B cell (primary cell): ENCODE results near the gene MDC1. TPM values are rescaled to one million over a fixed set of nuclear protein-coding genes. Genes with fewer than 3 reads are reported as not detected.
A peak's percentile ranks its signal among the peaks of the same experiment; 100 is the strongest.

ENCODE experiments used
- ATAC-seq: fragments of 200-7000 bp; cut with Tn5 transposase; one replicate; pipeline ENCODE4 v1.10.0; 2021; ENCODE audit warnings: low read depth, mild to moderate bottlenecking, moderate number of reproducible peaks, moderate library complexity
- CTCF ChIA-PET: fragments of 350-600 bp; sonication (Branson Sonifier 250); formaldehyde crosslinking; loops from one replicate; lab custom pipeline; 2021; ENCODE audit warnings: antibody characterized with exemption, inconsistent platforms; lab: Charles Lee
- POLR2A ChIA-PET: fragments of 350-600 bp; sonication (Branson Sonifier 250); formaldehyde crosslinking; loops from one replicate; lab custom pipeline; 2021; ENCODE audit warnings: antibody characterized with exemption; lab: Charles Lee
- DNase-seq: peaks from one replicate; pipeline ENCODE4 v3.0.0; 2013
- H2AFZ ChIP-seq: 2 replicates; pipeline ENCODE4 v1.6.1; 2012; ENCODE audit warnings: mild to moderate bottlenecking, low read depth, low read length; ENCODE audit not compliant: insufficient read depth, poor library complexity, severe bottlenecking
- H3K27ac ChIP-seq, 2 donors: 1 replicate in 1 of 2; 2 replicates in 1 of 2; pipeline ENCODE4 v1.5.1; 2012 to 2013; ENCODE audit warnings: low read length in 2 of 2, mild to moderate bottlenecking in 2 of 2, moderate library complexity in 1 of 2
- H3K27me3 ChIP-seq, 4 experiments: fragments of 200-600 bp in 1 of 4; sonication (generic) in 1 of 4; replicated peaks in 1 of 4; 1 replicate in 2 of 4; 2 replicates in 2 of 4; pipeline versions ENCODE4 v1.6.1 to v1.7.0; 2013 to 2016; ENCODE audit warnings: low read length in 3 of 4, mild to moderate bottlenecking in 2 of 4, mixed read lengths in 1 of 4, moderate library complexity in 1 of 4; ENCODE audit not compliant: insufficient read depth in 4 of 4, control insufficient read depth in 3 of 4; ENCODE audit errors: control extremely low read depth in 1 of 4
- H3K36me3 ChIP-seq, 2 experiments: replicated peaks in 1 of 2; 1 replicate in 1 of 2; 2 replicates in 1 of 2; pipeline versions ENCODE4 v1.6.1 to v1.7.1; 2013; ENCODE audit warnings: low read length in 1 of 2; ENCODE audit not compliant: insufficient read depth in 2 of 2, control insufficient read depth in 1 of 2; ENCODE audit errors: control extremely low read depth in 1 of 2, extremely low read depth in 1 of 2
- H3K4me1 ChIP-seq, 2 donors: fragments of 200-600 bp in 1 of 2; sonication (generic) in 1 of 2; 1 replicate in 1 of 2; 2 replicates in 1 of 2; pipeline versions ENCODE4 v1.5.1 to v1.6.1; 2013 to 2017; ENCODE audit warnings: low read length in 2 of 2; ENCODE audit not compliant: control insufficient read depth in 2 of 2, insufficient read depth in 2 of 2
- H3K4me2 ChIP-seq: replicated peaks from 2 replicates; pipeline ENCODE3; 2012; ENCODE audit warnings: mild to moderate bottlenecking, low read depth, low read length; ENCODE audit not compliant: poor library complexity, severe bottlenecking
- H3K4me3 ChIP-seq, 5 experiments: fragments of 200-600 bp in 1 of 5; sonication (generic) in 1 of 5; 1 replicate in 3 of 5; 2 replicates in 2 of 5; pipeline versions ENCODE4 v1.5.1 to v1.7.0; 2011 to 2016; ENCODE audit warnings: low read length in 4 of 5, mild to moderate bottlenecking in 4 of 5, low read depth in 2 of 5, control low read depth in 1 of 5, moderate library complexity in 1 of 5; ENCODE audit not compliant: insufficient read depth in 1 of 5; ENCODE audit errors: control extremely low read depth in 1 of 5, extremely low read depth in 1 of 5
- H3K79me2 ChIP-seq: fragments of 200-600 bp; sonication (generic); one replicate; pipeline ENCODE4 v1.6.0; 2016; ENCODE audit warnings: low read length; ENCODE audit not compliant: control insufficient read depth, insufficient read depth
- H3K9ac ChIP-seq: fragments of 200-600 bp; sonication (generic); 2 replicates; pipeline ENCODE4 v1.6.1; 2017; ENCODE audit warnings: mild to moderate bottlenecking, low read length, moderate library complexity
- H3K9me3 ChIP-seq, 3 donors: one replicate each; pipeline versions ENCODE4 v1.6.1 to v1.7.1; 2013; ENCODE audit warnings: low read length in 2 of 3; ENCODE audit not compliant: control insufficient read depth in 2 of 3, insufficient read depth in 1 of 3; ENCODE audit errors: control extremely low read depth in 1 of 3
- H4K20me1 ChIP-seq: 2 replicates; pipeline ENCODE4 v1.6.0; 2012; ENCODE audit warnings: mild to moderate bottlenecking, low read length; ENCODE audit not compliant: insufficient read depth, control insufficient read depth, poor library complexity, severe bottlenecking
- H3K27ac Mint-ChIP-seq: one replicate; pipeline ENCODE4 v1.8.0; 2021; ENCODE audit warnings: mixed read lengths
- H3K27me3 Mint-ChIP-seq: one replicate; pipeline ENCODE4 v1.8.0; 2021; ENCODE audit warnings: mixed read lengths
- H3K4me1 Mint-ChIP-seq: one replicate; pipeline ENCODE4 v1.8.0; 2021; ENCODE audit warnings: mixed read lengths
- H3K4me3 Mint-ChIP-seq: one replicate; pipeline ENCODE4 v1.8.0; 2021; ENCODE audit warnings: mixed read lengths
- H3K9me3 Mint-ChIP-seq: one replicate; pipeline ENCODE4 v1.8.0; 2022; ENCODE audit warnings: mixed read lengths; ENCODE audit not compliant: insufficient read depth
- CTCF ChIP-seq: fragments of 200-600 bp; IDR thresholded peaks from one replicate; pipeline ENCODE4 v1.8.0; 2022; ENCODE audit warnings: antibody characterized with exemption, mild to moderate bottlenecking
- EZH2 ChIP-seq: IDR thresholded peaks from 2 replicates; pipeline ENCODE4 v1.6.1; 2012; ENCODE audit warnings: borderline replicate concordance, low read depth, mild to moderate bottlenecking, moderate library complexity, low read length; ENCODE audit not compliant: insufficient read depth, poor library complexity, severe bottlenecking
- WGBS: methylation state at CpG from one replicate; pipeline ENCODE4 v1.1.5; 2013; ENCODE audit warnings: missing lambda C conversion rate; ENCODE audit not compliant: insufficient coverage; 5-methylcytosine and 5-hydroxymethylcytosine counted together
- intact Hi-C: fragments of 100-400 bp; cut with micrococcal nuclease; formaldehyde crosslinking; loops from one replicate; pipeline ENCODE4 v1.10.0; 2022
- polyA plus RNA-seq: library from polyadenylated mRNA; depleted of rRNA; stranded (reverse); fragments of >200 nt; gene quantifications from 2 replicates; pipeline ENCODE4 v1.2.3, GENCODE V29; 2012
- total RNA-seq, 2 donors: library from RNA; stranded (reverse); fragments of 120-200 nt in 1 of 2; gene quantifications; 1 replicate in 1 of 2; 2 replicates in 1 of 2; pipeline versions ENCODE4 v1.2.3 to v1.2.4, GENCODE V29; 2013 to 2022

MDC1 gene
- total and polyA plus RNA-seq, 2 donors (not counting 1 experiment from before 2014, with no cell fraction given) = 24.9 to 87.4 TPM

GRCh38 chr6:30742316-30743098, 25.4 kb upstream of the MDC1 start, which contains the start of gene FLOT1:
Gene FLOT1, minus strand, starts transcription at chr6:30742687. Its CDS starts 498 bp downstream, at chr6:30742189.
- H3K9me3 Mint-ChIP-seq = no peaks in the 10 kb centered on the region
- peaks cover 18 to 35% of the 10 kb centered on the region in 2 donors for H3K4me1 ChIP-seq
- peak within 1 kb of the TSS; percentile 77 for H3K27ac Mint-ChIP-seq
- ATAC-seq (peak; percentile 90), DNase-seq (peak; percentile 85)
- H3K4me3 Mint-ChIP-seq = peak within 1 kb of the TSS; percentile 87
- H3K27me3 ChIP-seq = no peaks in the 10 kb centered on the region
- peak within 1 kb of the TSS; percentile 56 to 82 (median 63) for H3K4me3 ChIP-seq
- H3K9ac ChIP-seq = peak within 1 kb of the TSS; percentile 70
- under 1% methylated on average over 66 of the region's 66 CpGs for WGBS
- peak within 1 kb of the TSS; percentile 80 for H2AFZ ChIP-seq
- H4K20me1 ChIP-seq = no peaks in the 10 kb centered on the region
- peak within 1 kb of the TSS in 1 of 2 donors; percentile 61 for H3K27ac ChIP-seq
- no peak for TF ChIP-seq EZH2
- TF ChIP-seq CTCF = no peak
- POLR2A ChIA-PET = interaction anchor here (0.9 to 1.2 kb wide), 2 partner anchors 21 to 246 kb away, joined by 3 read pairs; no protein-coding TSS in a partner anchor
- CTCF ChIA-PET = interaction anchor here (0.7 to 4.4 kb wide), 9 partner anchors 9 to 275 kb away, joined by 3 to 23 read pairs (median 4); no protein-coding TSS in a partner anchor
- peaks cover 46% of the 10 kb centered on the region for H3K4me1 Mint-ChIP-seq
- no peaks in the 10 kb centered on the region for H3K27me3 Mint-ChIP-seq
- no peaks in the 10 kb centered on the region for H3K9me3 ChIP-seq
- intact Hi-C loops = loop anchor here (1.0 to 10.0 kb wide), 4 partner anchors 20 to 170 kb away; partner anchors contain the start of genes ABCF1 and VARS2
- H3K79me2 ChIP-seq = peaks cover 4% of the 10 kb centered on the region
- peaks cover 0 to 9% of the 10 kb centered on the region in 2 experiments for H3K36me3 ChIP-seq
- peak within 1 kb of the TSS; percentile 92 for H3K4me2 ChIP-seq
